Measurements from ENCODE around the gene KIAA1191. TPM values are rescaled to one million over a fixed set of nuclear protein-coding genes. Genes with fewer than 3 reads are reported as not detected.
"Not testable (repeated sequence)": the region's sequence is repeated elsewhere in the genome, so short reads cannot be mapped to it uniquely, and the experiment has no call there.

The KIAA1191 gene
- total RNA-seq, 2 donors from 2014 or later: 58.3 to 58.9 TPM

DNA sequence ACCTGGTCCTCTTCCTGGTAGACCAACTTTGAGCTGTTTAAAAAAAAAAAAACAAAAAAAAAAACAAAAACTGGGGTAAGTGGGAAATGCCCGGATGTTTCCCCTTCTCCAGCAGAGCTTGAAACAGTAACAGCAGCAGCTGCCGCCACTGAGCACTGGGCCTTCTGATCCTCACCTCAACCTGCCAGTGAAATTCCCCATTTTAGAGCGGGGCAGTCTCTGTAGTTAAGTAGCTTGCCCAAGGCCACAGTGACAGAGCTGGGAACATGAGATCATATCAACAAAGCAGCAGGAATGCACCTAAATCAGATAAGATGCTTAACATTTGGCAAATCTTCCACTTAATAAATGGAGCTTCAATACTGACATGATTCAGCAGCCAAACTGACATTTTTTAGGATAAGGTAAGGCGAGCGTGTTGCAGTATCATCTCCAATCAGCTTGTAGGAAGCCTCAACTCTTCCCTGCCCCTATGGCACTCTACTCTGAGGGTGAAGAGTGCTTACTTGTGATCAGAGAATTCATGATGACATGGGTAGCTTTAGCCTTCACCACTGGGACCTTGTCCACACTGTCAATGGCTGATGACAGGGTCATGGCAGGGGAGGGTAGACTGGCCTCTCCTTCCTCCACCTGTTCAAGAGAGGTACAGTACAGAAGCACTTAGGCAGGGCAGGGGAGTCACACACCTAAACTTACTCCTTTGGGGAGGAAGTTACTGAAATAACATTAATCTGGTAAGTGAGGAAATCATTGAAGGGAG is 9.3 kb downstream of the KIAA1191 start:
- DNase-seq (ENCODE audit: low spot score in 2 of 2) (no peak), ATAC-seq (no peak)
- H3K9me3 Mint-ChIP-seq: no peaks in the 10 kb centered on the region
- H3K27ac Mint-ChIP-seq: peak overlapping the region; percentile 14 to 70
- H3K36me3 Mint-ChIP-seq: peaks cover 5 to 14% of the 10 kb centered on the region in 2 donors

DNA sequence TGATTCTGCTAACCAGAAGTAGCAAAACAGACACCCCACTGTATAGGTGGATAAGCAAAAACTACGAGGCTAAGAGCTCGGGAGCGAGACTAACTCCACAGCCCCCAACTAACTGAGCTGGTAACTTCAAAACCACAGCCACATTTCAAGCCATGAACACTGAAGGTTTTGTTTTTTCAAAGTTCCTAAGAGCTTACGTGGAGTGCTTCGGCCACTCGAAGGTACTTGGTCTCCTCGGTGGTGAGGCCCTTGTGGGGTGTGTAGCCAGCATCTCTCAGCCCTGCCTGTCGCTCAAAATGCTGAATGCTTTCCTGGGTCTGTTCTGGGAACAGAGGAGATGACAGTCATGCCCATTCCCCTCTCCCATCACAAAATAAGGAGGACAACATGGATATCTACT is 11.1 kb downstream of the KIAA1191 start:
- ATAC-seq (no peak), DNase-seq (ENCODE audit: low spot score in 2 of 2) (no peak)
- H3K36me3 Mint-ChIP-seq: peaks cover 5 to 11% of the 10 kb centered on the region in 2 donors
- no peak overlapping the region for H3K27ac Mint-ChIP-seq
- no peaks in the 10 kb centered on the region for H3K9me3 Mint-ChIP-seq

DNA sequence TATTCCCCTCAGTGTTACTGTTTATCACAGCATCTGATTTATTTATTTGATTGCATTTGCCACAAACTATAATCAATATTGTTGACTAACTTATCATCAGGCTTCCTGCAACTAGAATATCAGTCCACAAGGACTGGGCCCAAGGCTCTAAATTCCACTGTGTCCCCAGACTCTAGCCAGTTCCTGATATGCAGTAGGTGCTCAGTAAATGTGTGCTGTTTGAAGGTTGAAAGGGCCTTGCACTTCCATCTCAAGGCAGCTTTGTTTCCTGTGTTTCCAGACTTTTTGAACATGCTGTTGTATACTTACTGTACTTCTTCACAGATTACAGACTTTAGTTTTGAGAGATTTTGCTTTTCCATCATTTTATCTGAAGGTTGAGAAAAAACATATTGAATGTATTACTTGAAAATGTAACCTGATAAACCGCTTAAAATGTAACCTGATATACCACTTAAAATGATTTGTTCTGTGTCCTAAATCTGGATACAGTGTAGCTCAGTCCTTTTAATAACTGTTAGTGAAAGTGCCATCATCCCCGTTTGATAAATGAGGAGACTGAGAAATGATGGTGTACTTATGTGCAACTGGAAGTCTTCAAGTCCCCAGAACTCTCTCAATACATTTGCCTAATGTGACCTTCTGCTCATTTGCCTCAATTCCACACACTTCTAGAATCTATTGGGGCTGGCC is 18.7 kb downstream of the KIAA1191 start:
- peaks cover 0 to 2% of the 10 kb centered on the region in 2 donors for H3K36me3 Mint-ChIP-seq
- H3K9me3 Mint-ChIP-seq: no peaks in the 10 kb centered on the region
- H3K27ac Mint-ChIP-seq: no peak overlapping the region
- no peak for DNase-seq (ENCODE audit: low spot score in 2 of 2)
- no peak for ATAC-seq

DNA sequence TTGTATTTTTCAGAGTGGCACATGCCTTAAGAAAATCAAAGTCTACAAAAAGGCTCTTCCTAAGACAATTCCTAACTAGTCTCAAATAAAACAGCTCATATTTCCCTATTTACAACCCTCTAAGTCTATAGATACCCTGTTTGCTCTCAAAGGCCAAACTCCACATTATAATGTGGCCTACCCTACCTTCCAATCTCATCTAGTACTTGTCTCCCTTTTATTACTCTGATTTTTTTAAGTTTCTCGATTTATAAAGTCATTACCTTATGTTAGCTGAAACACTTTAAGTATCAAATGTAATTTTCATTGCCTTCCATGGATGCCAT is 19.4 kb downstream of the KIAA1191 start:
- Mint-ChIP-seq H3K36me3 (peaks cover 0 to 7% of the 10 kb centered on the region in 2 donors), H3K27ac (no peak overlapping the region), H3K9me3 (no peaks in the 10 kb centered on the region)
- DNase-seq (ENCODE audit: low spot score in 2 of 2): no peak
- no peak for ATAC-seq

DNA sequence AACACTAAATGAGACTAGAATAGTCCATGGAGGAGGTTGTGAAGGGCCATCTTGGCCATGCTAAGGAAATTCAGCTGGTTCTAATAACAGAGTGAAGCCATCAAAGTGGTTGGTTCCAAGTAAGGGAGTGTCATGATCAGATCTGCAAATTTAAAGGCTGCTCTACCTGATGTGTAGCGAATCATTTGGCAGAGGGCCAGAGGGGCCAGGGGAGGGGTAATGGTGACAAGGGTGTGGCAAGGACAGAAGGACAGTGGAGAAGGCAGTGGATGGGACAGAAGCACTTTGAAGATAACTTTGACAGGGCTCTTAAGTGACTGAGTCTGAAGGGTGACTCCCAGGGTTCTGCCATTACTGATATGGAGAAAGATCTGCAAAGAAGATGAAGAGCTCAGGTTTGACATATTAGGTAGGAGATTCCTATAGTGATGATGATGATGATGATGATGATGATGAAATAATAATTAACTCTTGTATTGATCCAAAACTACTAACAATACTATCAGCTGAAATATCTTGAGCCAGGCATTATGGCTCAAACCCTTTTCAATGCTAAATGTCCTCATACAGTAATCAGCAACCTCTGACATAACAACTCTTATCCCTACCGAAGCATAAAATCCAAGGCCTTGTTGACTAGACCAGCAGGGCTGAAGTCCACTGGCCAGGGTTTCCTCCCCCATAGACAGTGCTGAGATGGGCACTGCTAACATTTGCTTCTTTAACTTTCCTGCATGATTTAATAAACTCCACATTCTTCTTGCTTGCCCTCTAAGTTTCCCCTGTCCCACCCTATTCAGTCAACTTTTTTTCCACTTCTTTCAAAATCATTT is 20.0 kb downstream of the KIAA1191 start:
- Mint-ChIP-seq H3K27ac (no peak overlapping the region), H3K36me3 (peaks cover 5 to 7% of the 10 kb centered on the region in 2 donors), H3K9me3 (no peaks in the 10 kb centered on the region)
- ATAC-seq (no peak), DNase-seq (ENCODE audit: low spot score in 2 of 2) (no peak)

DNA sequence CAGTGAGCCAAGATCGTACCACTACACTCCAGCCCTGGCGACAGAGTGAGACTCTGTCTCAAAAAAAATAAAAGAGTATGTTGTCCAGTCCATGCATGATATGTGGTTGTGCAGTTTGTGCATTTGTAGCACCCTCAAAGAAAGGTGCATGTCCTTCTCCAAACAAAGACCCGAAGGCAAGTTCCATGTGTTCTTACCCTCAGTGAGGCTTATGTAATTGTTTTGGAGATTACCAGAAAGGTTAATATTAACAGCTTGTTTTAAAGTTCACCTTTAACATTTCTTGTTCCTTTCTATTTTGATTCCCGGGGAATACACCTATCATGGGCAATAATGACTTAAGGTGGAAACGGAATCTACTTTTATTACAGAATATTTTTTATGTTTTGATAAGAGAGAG is 22.3 kb downstream of the KIAA1191 start:
- Mint-ChIP-seq H3K9me3 (no peaks in the 10 kb centered on the region), H3K36me3 (peaks cover 8 to 13% of the 10 kb centered on the region in 2 donors), H3K27ac (no peak overlapping the region)
- ATAC-seq (no peak), DNase-seq (ENCODE audit: low spot score in 2 of 2) (no peak)

DNA sequence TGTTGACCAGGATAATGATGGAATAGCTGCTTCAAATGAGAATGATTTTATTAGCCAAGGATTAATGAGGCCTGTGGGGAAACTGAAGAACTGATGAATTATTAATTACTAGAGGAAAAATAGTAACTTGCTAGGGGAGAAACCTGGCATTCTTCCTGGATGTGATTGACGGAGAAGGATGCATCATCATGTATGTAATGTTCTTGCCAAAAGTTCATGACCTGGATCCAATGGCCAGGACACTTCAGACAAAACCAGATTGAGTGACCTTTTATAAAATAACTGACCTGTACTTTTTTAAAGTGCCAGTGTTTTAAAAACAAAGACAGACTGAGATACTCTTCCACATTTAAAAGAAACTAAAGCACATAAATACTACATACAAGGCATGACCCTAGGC is 23.7 kb downstream of the KIAA1191 start:
- Mint-ChIP-seq H3K27ac (no peak overlapping the region), H3K36me3 (peaks cover 17 to 22% of the 10 kb centered on the region in 2 donors), H3K9me3 (peaks cover 0 to 5% of the 10 kb centered on the region in 2 donors)
- no peak for ATAC-seq
- DNase-seq (ENCODE audit: low spot score in 2 of 2): no peak

DNA sequence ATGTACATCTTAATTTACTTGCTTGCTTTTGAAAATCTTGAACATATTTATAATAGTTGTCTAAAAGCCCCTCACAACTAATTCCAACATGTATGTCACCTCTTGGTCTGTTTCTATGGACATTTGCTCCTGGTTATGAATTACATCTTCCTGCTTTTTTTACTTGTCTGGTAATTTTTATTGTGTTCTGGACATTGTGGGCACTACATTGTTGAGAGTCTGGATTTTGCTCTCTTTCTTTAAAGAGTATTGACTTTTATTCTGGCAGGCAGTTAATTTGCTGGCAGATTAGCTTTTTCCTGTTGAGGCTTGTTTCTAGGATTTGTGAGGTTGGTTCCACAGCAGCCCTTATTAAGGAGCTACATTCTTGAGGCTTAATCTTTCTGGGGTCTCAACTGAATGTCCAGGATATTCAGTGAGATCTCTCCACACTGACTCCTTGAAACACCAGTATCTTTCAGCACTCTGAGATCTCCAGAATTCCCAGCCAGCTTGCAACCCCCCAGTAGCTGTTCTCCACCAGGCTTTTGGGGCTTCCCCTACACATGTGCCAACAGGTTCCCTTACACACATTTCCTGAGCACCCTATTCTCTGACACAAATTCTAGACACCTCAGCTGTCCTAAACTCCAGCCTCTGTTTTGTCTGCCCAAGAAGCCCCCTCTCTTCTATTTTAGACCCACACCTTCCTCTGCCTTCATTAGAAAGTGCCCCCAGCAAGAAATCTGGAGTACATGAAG is 27.4 kb downstream of the KIAA1191 start:
- H3K27ac Mint-ChIP-seq: peak overlapping the region in 1 of 2 donors; percentile 51
- ATAC-seq (no peak), DNase-seq (ENCODE audit: low spot score in 2 of 2) (no peak)
- peaks cover 0 to 5% of the 10 kb centered on the region in 2 donors for H3K9me3 Mint-ChIP-seq
- peaks cover 17 to 27% of the 10 kb centered on the region in 2 donors for H3K36me3 Mint-ChIP-seq

DNA sequence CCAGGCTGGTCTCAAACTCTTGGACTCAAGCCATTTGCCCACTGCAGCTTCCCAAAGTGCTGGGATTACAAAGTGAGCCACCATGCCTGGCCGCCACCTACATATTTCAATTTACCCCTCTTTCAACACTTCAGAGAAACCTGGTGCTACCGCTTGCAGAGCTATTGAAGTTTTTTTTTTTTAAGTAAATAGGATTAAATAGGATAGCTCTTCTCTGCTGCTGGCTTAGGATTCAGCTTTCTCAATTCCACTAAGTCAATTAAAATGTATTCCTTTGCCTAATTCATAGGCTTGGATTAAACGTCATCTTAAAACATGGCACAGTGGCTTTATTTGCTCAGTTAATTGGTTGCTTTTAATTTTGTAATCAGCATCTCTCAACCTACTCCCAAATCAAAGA is 41.0 kb downstream of the KIAA1191 start:
- Mint-ChIP-seq H3K9me3 (no peaks in the 10 kb centered on the region), H3K36me3 (no peaks in the 10 kb centered on the region), H3K27ac (no peak overlapping the region)
- DNase-seq (ENCODE audit: low spot score in 2 of 2) (no peak), ATAC-seq (no peak)

DNA sequence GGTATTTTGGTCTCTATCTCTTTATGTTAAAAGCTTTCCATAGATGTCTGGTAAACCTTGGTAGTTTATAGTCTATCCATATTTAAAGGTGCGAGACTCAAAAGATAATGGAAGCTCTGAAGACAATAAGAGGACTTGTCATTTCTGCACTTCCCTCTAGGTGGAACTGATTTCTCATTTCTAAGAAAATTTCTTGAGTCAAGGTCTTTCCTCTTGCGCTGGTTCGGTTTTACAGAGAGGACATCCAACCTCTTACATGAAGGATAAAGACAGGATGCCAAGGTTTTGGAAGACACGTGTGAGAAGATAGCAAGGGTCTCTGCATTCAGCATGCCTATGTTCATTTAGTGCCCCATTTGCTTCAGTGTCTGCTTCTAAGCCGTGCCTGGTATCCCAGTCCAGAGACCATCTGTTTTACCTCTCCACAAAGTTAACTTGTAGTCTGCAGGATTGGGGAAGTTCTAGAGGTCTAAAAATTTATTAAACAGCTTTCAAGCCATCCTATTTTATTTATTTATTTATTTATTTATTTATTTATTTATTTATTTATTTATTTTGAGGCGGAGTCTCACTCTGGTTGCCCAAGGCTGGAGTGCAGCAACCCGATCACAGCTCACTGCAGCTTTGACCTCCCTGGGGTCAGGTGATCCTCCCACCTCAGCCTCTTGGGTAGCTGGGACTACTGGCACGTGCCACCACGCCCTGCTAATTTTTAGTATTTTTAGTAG is 41.6 kb downstream of the KIAA1191 start:
- Mint-ChIP-seq H3K9me3 (no peaks in the 10 kb centered on the region), H3K27ac (no peak overlapping the region), H3K36me3 (no peaks in the 10 kb centered on the region)
- ATAC-seq: no peak
- DNase-seq (ENCODE audit: low spot score in 2 of 2): no peak

DNA sequence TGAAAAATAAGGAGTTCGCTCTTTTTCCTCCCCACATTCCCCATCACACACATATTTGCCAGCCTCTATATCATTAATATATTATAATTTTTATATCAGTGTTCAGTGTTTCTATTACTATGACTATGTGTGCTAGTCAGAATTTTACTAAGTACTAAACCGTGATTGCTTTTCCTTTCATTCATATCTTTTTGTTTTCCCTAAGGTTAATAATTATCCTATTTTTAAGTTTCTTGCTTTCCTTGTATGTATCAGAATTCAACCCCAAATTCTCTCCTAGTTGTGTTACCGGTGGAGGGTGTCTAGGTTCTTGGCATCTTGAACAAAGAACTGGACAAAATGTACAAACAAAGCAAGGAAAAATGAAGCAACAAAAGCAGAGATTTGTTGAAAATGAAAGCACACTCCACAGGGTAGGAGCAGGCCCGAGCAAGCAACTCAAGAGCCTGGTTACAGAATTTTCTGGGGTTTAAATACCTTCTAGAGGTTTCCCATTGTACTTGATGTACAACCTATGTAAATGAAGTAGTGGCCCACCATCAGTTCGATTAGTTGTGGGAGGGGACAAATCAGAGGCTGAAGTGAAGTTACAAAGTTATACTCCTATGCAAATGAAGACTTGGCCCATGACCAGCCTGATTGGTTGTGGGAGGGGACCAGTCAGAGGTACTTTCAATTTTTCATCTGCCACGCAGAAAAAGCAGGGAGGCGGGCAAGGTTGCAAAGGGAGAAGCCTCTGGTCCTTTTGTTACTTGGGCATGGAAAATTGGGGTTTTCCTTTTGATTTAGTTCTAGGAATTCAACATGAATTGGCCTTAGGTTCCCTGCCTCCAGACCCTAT is 43.8 kb downstream of the KIAA1191 start:
- no peak for DNase-seq (ENCODE audit: low spot score in 2 of 2)
- no peak for ATAC-seq
- no peaks in the 10 kb centered on the region for H3K36me3 Mint-ChIP-seq
- no peak overlapping the region for H3K27ac Mint-ChIP-seq
- H3K9me3 Mint-ChIP-seq: no peaks in the 10 kb centered on the region

DNA sequence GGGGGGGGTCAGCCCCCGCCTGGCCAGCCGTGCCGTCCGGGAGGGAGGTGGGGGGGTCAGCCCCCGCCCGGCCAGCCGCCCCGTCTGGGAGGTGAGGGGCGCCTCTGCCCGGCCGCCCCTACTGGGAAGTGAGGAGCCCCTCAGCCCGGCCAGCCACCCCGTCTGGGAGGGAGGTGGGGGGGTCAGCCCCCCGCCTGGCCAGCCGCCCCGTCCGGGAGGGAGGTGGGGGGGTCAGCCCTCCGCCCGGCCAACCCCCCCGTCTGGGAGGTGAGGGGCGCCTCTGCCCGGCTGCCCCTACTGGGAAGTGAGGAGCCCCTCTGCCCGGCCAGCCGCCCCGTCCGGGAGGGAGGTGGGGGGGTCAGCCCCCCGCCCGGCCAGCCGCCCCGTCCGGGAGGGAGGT is 56.2 kb downstream of the KIAA1191 start:
- H3K9me3 Mint-ChIP-seq; DNase-seq (ENCODE audit: low spot score in 2 of 2); ATAC-seq; H3K27ac Mint-ChIP-seq: not testable (repeated sequence)
- H3K36me3 Mint-ChIP-seq: peaks cover 23 to 38% of the 10 kb centered on the region in 2 donors
